Skeletal muscle satellite cell (primary cell): Measurements from ENCODE around the gene SH3BGR.

Experiments
- H3K27me3 ChIP-seq: 2 replicates; pipeline ENCODE4 v1.7.0; 2013; ENCODE audit warnings: low read length; ENCODE audit not compliant: control insufficient read depth, insufficient read depth
- H3K36me3 ChIP-seq: 2 replicates; pipeline ENCODE4 v1.7.0; 2013; ENCODE audit warnings: mild to moderate bottlenecking, control low read depth, low read length; ENCODE audit not compliant: insufficient read depth
- H3K4me1 ChIP-seq: 2 replicates; pipeline ENCODE4 v1.7.0; 2013; ENCODE audit warnings: low read length; ENCODE audit not compliant: control insufficient read depth, insufficient read depth
- H3K4me2 ChIP-seq: 2 replicates; pipeline ENCODE4 v1.7.0; 2013; ENCODE audit warnings: mild to moderate bottlenecking, low read length
- H3K4me3 ChIP-seq: 2 replicates; pipeline ENCODE4 v1.7.0; 2013; ENCODE audit warnings: low read length
- H3K9ac ChIP-seq: 2 replicates; pipeline ENCODE4 v1.7.0; 2013; ENCODE audit warnings: mild to moderate bottlenecking, low read depth, low read length, moderate library complexity
- H3K9me3 ChIP-seq: replicated peaks from 2 replicates; pipeline ENCODE4 v1.7.0; 2013; ENCODE audit warnings: mild to moderate bottlenecking, control low read depth, low read length

Gene SH3BGR

DNA sequence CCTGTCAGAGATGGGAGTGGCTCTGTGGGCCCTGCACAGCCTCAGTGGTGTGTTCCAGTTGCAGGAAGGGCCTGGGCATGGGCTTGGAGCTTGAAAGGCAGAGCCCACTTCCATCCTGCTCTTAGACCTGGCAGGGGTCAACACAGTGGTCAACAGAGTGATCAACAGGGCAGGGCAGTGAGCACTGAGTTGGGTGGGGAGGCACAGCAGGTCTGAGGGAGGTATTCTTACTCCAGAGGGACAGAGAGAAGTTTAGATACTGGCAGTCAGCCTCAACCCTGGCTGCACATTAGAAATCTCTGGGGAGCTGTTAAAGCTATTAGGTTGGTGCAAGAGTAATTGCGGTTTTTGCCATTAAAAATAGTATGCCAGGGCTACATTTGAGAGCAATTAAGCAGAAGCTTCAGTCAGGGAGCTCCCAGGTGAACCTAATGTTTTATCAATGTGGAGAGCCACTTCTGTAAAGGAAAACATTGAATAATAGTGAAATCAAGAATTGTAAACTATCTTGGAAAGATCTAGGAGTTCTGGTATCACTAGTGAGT, 37.7 kb downstream of the SH3BGR start:
- no peaks in the 10 kb centered on the region for H3K9me3 ChIP-seq
- H3K4me1 ChIP-seq = no peaks in the 10 kb centered on the region
- no peak overlapping the region for H3K4me3 ChIP-seq

DNA sequence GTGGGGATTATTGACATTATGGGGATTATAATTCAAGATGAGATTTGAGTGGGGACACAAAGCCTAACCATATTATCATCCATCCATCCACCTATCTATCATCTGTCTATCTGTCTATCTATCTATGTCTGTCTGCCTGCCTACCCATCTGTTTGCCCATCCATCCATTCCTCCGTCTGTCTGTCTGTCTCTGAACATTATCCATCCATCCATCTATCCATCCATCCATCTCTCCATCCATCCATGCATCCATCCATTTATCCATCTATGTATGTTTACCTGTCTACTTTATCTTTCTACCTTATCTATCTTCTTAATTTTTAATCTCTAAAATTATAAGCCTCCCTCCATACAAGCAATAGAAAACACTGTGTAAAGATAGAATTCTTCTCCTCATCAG, 47.4 kb downstream of the SH3BGR start:
- no peak overlapping the region for H3K4me2 ChIP-seq
- H3K27me3 ChIP-seq = no peaks in the 10 kb centered on the region
- H3K9ac ChIP-seq = no peak overlapping the region
- no peaks in the 10 kb centered on the region for H3K36me3 ChIP-seq
- H3K9me3 ChIP-seq = no peaks in the 10 kb centered on the region
- H3K4me1 ChIP-seq = no peaks in the 10 kb centered on the region
- no peak overlapping the region for H3K4me3 ChIP-seq

More for the DNA sequence above, 37.7 kb downstream of the SH3BGR start:
- H3K36me3 ChIP-seq = no peaks in the 10 kb centered on the region
- H3K9ac ChIP-seq = no peak overlapping the region
- no peak overlapping the region for H3K4me2 ChIP-seq
- H3K27me3 ChIP-seq = no peaks in the 10 kb centered on the region

- H3K9me3 ChIP-seq = no peaks in the 10 kb centered on the region
- H3K27me3 ChIP-seq = no peaks in the 10 kb centered on the region
- no peak overlapping the region for H3K4me3 ChIP-seq
- H3K4me1 ChIP-seq = no peaks in the 10 kb centered on the region
- H3K36me3 ChIP-seq = no peaks in the 10 kb centered on the region
- H3K9ac ChIP-seq = no peak overlapping the region
- H3K4me2 ChIP-seq = no peak overlapping the region
Observed at GRCh38 chr21:39502631-39503030, 50.9 kb downstream of the SH3BGR start.

GRCh38 chr21:39503123-39503762, 51.5 kb downstream of the SH3BGR start:
- H3K4me1 ChIP-seq = no peaks in the 10 kb centered on the region
- H3K27me3 ChIP-seq = no peaks in the 10 kb centered on the region
- no peak overlapping the region for H3K4me2 ChIP-seq
- no peaks in the 10 kb centered on the region for H3K9me3 ChIP-seq
- no peaks in the 10 kb centered on the region for H3K36me3 ChIP-seq
- no peak overlapping the region for H3K4me3 ChIP-seq
- H3K9ac ChIP-seq = no peak overlapping the region

DNA sequence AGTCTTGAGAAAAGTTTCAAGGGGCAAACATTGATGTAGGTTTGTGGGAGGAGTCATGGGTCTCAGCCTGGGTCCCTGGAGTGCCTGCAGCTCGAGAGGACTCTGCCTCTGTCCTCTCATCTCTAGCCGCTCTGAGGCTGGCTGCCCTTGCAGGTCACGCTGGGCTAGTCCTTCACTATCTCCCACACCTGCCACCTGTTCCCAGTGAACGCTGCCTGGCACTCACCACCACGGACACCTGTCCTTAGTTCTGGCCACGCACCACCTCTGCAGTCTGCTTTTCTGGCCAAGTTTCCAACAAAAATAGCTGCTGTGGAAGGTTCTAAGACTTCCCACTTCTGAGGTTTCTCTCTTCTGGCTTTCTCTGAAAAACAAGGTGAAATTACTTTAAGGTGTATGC, 52.5 kb downstream of the SH3BGR start:
- no peaks in the 10 kb centered on the region for H3K27me3 ChIP-seq
- no peaks in the 10 kb centered on the region for H3K4me1 ChIP-seq
- no peak overlapping the region for H3K9ac ChIP-seq
- no peaks in the 10 kb centered on the region for H3K9me3 ChIP-seq
- no peaks in the 10 kb centered on the region for H3K36me3 ChIP-seq
- H3K4me2 ChIP-seq = no peak overlapping the region
- no peak overlapping the region for H3K4me3 ChIP-seq

DNA sequence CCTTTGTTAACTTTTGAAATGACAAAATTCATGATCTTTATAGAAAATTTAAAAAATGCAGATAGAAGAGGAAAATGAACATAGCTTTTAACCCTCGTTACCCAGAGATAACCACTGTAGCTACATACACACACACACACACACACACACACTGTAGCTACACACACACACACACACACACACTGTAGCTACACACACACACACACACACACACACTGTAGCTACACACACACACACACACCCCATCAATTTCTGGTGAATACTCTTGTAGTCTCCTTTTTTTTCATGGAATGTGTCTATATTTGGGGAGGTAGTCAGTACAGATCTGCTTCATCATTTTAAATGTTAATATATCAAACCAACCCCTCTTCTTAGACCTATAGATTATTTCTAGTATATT, 58.5 kb downstream of the SH3BGR start:
- H3K4me2 ChIP-seq = no peak overlapping the region
- no peaks in the 10 kb centered on the region for H3K36me3 ChIP-seq
- no peaks in the 10 kb centered on the region for H3K4me1 ChIP-seq
- no peaks in the 10 kb centered on the region for H3K9me3 ChIP-seq
- peaks cover 3% of the 10 kb centered on the region for H3K27me3 ChIP-seq
- H3K4me3 ChIP-seq = no peak overlapping the region
- no peak overlapping the region for H3K9ac ChIP-seq

GRCh38 chr21:39511102-39511501, 59.3 kb downstream of the SH3BGR start:
- Histone ChIP-seq H3K36me3 (no peaks in the 10 kb centered on the region), H3K9me3 (no peaks in the 10 kb centered on the region), H3K4me3 (no peak overlapping the region), H3K27me3 (peaks cover 3% of the 10 kb centered on the region), H3K4me1 (no peaks in the 10 kb centered on the region), H3K9ac (no peak overlapping the region), H3K4me2 (no peak overlapping the region)

GRCh38 chr21:39513735-39514134, 62.0 kb downstream of the SH3BGR start:
- Histone ChIP-seq H3K36me3 (no peaks in the 10 kb centered on the region), H3K27me3 (peaks cover 3% of the 10 kb centered on the region), H3K4me1 (no peaks in the 10 kb centered on the region), H3K4me3 (no peak overlapping the region), H3K9me3 (no peaks in the 10 kb centered on the region), H3K9ac (no peak overlapping the region), H3K4me2 (no peak overlapping the region)

- H3K36me3 ChIP-seq = no peaks in the 10 kb centered on the region
- no peak overlapping the region for H3K9ac ChIP-seq
- H3K4me3 ChIP-seq = no peak overlapping the region
- no peak overlapping the region for H3K4me2 ChIP-seq
- H3K27me3 ChIP-seq = peaks cover 3% of the 10 kb centered on the region
- H3K9me3 ChIP-seq = no peaks in the 10 kb centered on the region
- H3K4me1 ChIP-seq = no peaks in the 10 kb centered on the region
Observed at GRCh38 chr21:39515684-39516472, 64.1 kb downstream of the SH3BGR start.

- Histone ChIP-seq H3K9me3 (no peaks in the 10 kb centered on the region), H3K9ac (no peak overlapping the region), H3K27me3 (peaks cover 3% of the 10 kb centered on the region), H3K36me3 (no peaks in the 10 kb centered on the region), H3K4me2 (no peak overlapping the region), H3K4me3 (no peak overlapping the region), H3K4me1 (no peaks in the 10 kb centered on the region)
Observed at GRCh38 chr21:39518055-39518846, 66.5 kb downstream of the SH3BGR start.

- Histone ChIP-seq H3K4me3 (no peak overlapping the region), H3K27me3 (peaks cover 3% of the 10 kb centered on the region), H3K9me3 (no peaks in the 10 kb centered on the region), H3K4me1 (no peaks in the 10 kb centered on the region), H3K9ac (no peak overlapping the region), H3K36me3 (no peaks in the 10 kb centered on the region), H3K4me2 (no peak overlapping the region)
Observed at GRCh38 chr21:39518847-39519210, 67.1 kb downstream of the SH3BGR start.
